A549 (cell line): ENCODE results near the gene NUDT1.

ENCODE experiments used
- BHLHE40 ChIP-seq: IDR thresholded peaks from 2 replicates; pipeline ENCODE4 v1.6.1; 2012; ENCODE audit warnings: low read depth, low read length, inconsistent platforms
- CBX2 ChIP-seq: fragments of 200-600 bp; sonication (generic); IDR thresholded peaks from 2 replicates; pipeline ENCODE4 v1.6.1; 2016; ENCODE audit warnings: low read depth, mild to moderate bottlenecking, borderline replicate concordance
- CHD4 ChIP-seq: fragments of 200-600 bp; sonication (generic); IDR thresholded peaks from 2 replicates; pipeline ENCODE4 v1.6.1; 2016; ENCODE audit warnings: antibody characterized with exemption, mild to moderate bottlenecking, borderline replicate concordance
- EHMT2 ChIP-seq: fragments of 200-600 bp; sonication (generic); IDR thresholded peaks from 2 replicates; pipeline ENCODE4 v1.6.1; 2016; ENCODE audit warnings: antibody characterized with exemption, low read depth, mild to moderate bottlenecking, moderate library complexity
- HOXA7 ChIP-seq: fragments of 250-450 bp; sonication (Bioruptor Pico); IDR thresholded peaks from 2 replicates; pipeline ENCODE4 v1.5.0; 2020; ENCODE audit warnings: mild to moderate bottlenecking, moderate library complexity
- MAFK ChIP-seq: fragments of 450-650 bp; IDR thresholded peaks from 2 replicates; pipeline ENCODE4 v1.6.1; 2014; ENCODE audit not compliant: partially characterized antibody
- POLR2A ChIP-seq: IDR thresholded peaks from 2 replicates; pipeline ENCODE4 v1.6.1; 2012; ENCODE audit warnings: mild to moderate bottlenecking, low read length
- RAD21 ChIP-seq, 2 experiments: fragments of >200 bp in 1 of 2; sonication (Bioruptor Twin) in 1 of 2; formaldehyde crosslinking in 1 of 2; IDR thresholded peaks in 1 of 2; conservative IDR thresholded peaks in 1 of 2; 2 replicates in 1 of 2; 3 replicates in 1 of 2; pipeline ENCODE4 v1.6.1; 2012 to 2018; ENCODE audit warnings: inconsistent platforms in 1 of 2
- RCOR1 ChIP-seq: fragments of 150-350 bp; IDR thresholded peaks from 2 replicates; pipeline ENCODE4 v1.6.1; 2014; ENCODE audit warnings: antibody characterized with exemption, low read length, low read depth
- RFX5 ChIP-seq: fragments of 450-650 bp; IDR thresholded peaks from 2 replicates; pipeline ENCODE4 v1.7.1; 2014; ENCODE audit warnings: antibody characterized with exemption, mild to moderate bottlenecking, moderate library complexity
- SMC3 ChIP-seq: fragments of >200 bp; sonication (Bioruptor Twin); formaldehyde crosslinking; IDR thresholded peaks from 3 replicates; pipeline ENCODE4 v1.6.1; 2018; ENCODE audit warnings: inconsistent platforms
- ZNF302 ChIP-seq: fragments of 250-450 bp; sonication (Bioruptor Pico); IDR thresholded peaks from 2 replicates; pipeline ENCODE4 v1.9.0; 2021; ENCODE audit warnings: inconsistent platforms, mild to moderate bottlenecking, moderate library complexity
- TF ChIP-seq, protein P1 (sequence below): fragments of >200 bp; sonication (Bioruptor Twin); formaldehyde crosslinking; IDR thresholded peaks from 3 replicates; pipeline ENCODE4 v1.5.1; 2016
- TF ChIP-seq, protein P2 (sequence below): fragments of 450-650 bp; IDR thresholded peaks from 2 replicates; pipeline ENCODE4 v1.6.1; 2014; ENCODE audit warnings: antibody characterized with exemption

DNA sequence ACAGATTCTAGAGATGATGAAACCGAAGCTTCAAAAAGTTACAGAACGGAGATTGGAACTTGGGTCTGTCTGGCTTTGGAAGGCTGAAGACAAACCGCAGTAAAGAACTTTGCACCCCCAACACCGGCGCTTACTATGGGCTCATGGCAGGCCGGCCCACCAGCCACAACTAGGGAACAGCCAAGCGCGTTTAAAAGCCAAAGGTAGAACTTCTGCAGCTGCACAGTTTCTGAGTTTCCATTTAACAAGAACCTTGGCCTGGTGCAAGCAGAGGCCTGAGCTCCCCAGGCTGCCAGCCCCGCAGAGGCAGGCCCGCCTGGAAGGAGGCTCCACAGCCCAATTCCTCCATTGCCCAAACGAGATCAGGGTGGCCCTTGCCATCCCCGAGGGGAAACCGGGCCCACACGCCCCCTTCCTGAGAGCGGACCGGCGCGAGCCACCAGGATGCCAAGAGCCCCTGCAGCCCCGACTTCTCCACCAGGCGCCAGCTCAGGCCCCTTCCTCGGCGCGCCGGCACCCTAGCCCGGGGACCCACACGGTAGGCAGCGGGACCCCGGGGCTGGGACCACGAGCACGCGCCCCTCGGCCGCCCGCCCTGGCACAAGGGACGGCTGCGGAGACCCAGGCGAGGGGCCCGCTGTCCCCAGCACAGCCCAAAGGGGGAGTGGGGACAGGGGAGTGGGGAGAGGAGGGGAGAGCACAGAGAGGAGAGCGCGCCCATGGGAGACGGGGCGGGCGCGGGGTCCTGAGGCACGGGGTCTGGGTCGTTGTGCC lies 9.8 kb upstream of the NUDT1 start:
- TF ChIP-seq BHLHE40 (no peak), RAD21 (conservative IDR thresholded peaks at IDR 0.05 in 1 of 2, IDR thresholded peaks at IDR 0.05 in 1 of 2) (no peak), EHMT2 (no peak), RFX5 (no peak), ZNF302 (CRISPR knock-in tag) (no peak), POLR2A (no peak), MAFK (no peak), HOXA7 (CRISPR knock-in tag) (no peak), SMC3 (no peak), CHD4 (no peak), RCOR1 (no peak), CBX2 (no peak)
- TF ChIP-seq, protein P1, sequence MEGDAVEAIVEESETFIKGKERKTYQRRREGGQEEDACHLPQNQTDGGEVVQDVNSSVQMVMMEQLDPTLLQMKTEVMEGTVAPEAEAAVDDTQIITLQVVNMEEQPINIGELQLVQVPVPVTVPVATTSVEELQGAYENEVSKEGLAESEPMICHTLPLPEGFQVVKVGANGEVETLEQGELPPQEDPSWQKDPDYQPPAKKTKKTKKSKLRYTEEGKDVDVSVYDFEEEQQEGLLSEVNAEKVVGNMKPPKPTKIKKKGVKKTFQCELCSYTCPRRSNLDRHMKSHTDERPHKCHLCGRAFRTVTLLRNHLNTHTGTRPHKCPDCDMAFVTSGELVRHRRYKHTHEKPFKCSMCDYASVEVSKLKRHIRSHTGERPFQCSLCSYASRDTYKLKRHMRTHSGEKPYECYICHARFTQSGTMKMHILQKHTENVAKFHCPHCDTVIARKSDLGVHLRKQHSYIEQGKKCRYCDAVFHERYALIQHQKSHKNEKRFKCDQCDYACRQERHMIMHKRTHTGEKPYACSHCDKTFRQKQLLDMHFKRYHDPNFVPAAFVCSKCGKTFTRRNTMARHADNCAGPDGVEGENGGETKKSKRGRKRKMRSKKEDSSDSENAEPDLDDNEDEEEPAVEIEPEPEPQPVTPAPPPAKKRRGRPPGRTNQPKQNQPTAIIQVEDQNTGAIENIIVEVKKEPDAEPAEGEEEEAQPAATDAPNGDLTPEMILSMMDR, result no peak
- TF ChIP-seq, protein P2, sequence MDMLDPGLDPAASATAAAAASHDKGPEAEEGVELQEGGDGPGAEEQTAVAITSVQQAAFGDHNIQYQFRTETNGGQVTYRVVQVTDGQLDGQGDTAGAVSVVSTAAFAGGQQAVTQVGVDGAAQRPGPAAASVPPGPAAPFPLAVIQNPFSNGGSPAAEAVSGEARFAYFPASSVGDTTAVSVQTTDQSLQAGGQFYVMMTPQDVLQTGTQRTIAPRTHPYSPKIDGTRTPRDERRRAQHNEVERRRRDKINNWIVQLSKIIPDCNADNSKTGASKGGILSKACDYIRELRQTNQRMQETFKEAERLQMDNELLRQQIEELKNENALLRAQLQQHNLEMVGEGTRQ, result no peak
